Melanocyte of skin (primary cell): Measurements from ENCODE around the gene MRRF. TPM values are rescaled to one million over a fixed set of nuclear protein-coding genes. Genes with fewer than 3 reads are reported as not detected.

Source experiments
- small RNA-seq, 2 donors: library from RNA; depleted of rRNA; stranded (forward); fragments of <200 nt; gene quantifications; one replicate each; pipeline ENCODE3, GENCODE V24; 2012
- total RNA-seq, 2 donors: library from RNA; depleted of rRNA; stranded (reverse); fragments of >200 nt; gene quantifications; 2 replicates each; pipeline ENCODE4 v1.2.3, GENCODE V29; 2012

The MRRF gene
- 10 to 100 TPM; 33.7 to 42.6 TPM for total RNA-seq

GRCh38 chr9:122264360-122265148 is at the start of gene MRRF, which contains the start of gene RBM18:
MRRF (plus strand) TSS chr9:122264882; CDS start chr9:122270892, 6,010 bp downstream.
RBM18 (minus strand) TSS chr9:122264840; CDS start chr9:122261492, 3,348 bp downstream.

GRCh38 chr9:122228568-122229484 is 35.9 kb upstream of the MRRF start, which contains the start of gene LHX6:
LHX6 (minus strand) TSS chr9:122228957; CDS start chr9:122228740, 217 bp downstream.

GRCh38 chr9:122370869-122371755 is 106.4 kb downstream of the MRRF start, which contains the start of gene PTGS1:
PTGS1 (plus strand) TSS chr9:122371024; CDS start chr9:122371085, 61 bp downstream.

Small RNA genes within 50 kb of the gene (small RNA-seq; reads per million reads assigned to genes)
- gene AL162424.1, result 0 reads per million in 2 donors

Other genes with a start within 250 kb of the MRRF start
- gene TTLL11, start 171.6 kb upstream of the MRRF start, total RNA-seq, result 1 to 10 TPM; 4.0 to 8.6 TPM
- gene NDUFA8, start 105.1 kb upstream of the MRRF start, total RNA-seq, result 10 to 100 TPM; 28.6 to 49.6 TPM
- not detected for gene MORN5, start 105.0 kb upstream of the MRRF start, total RNA-seq
- gene LHX6, start 35.9 kb upstream of the MRRF start, total RNA-seq, result not detected
- gene RBM18, start within 50 bp of the MRRF start, total RNA-seq, result 10 to 100 TPM in 1 of 2 donors, 1 to 10 TPM in 1; 7.9 to 16.0 TPM
- under 1 TPM; under 0.01 TPM for gene PTGS1, start 106.1 kb downstream of the MRRF start, total RNA-seq
- gene OR1J1, start 213.0 kb downstream of the MRRF start, total RNA-seq, result not detected
- not detected for gene OR1J2, start 245.9 kb downstream of the MRRF start, total RNA-seq